Fibroblast of lung (primary cell): ENCODE measurements around the gene CDH4.

ENCODE experiments used
- EZH2 ChIP-seq: IDR thresholded peaks from 2 replicates; pipeline ENCODE4 v1.5.1; 2012; ENCODE audit warnings: low read length, control low read depth, mild to moderate bottlenecking; ENCODE audit errors: missing control alignments
- TF ChIP-seq, protein P1 (sequence below), 2 donors: IDR thresholded peaks in 1 of 2; conservative IDR thresholded peaks in 1 of 2; 1 replicate in 1 of 2; 2 replicates in 1 of 2; pipeline ENCODE4 v1.5.1; 2011 to 2012; ENCODE audit warnings: low read length in 2 of 2, control low read depth in 1 of 2, inconsistent platforms in 1 of 2, low read depth in 1 of 2, mild to moderate bottlenecking in 1 of 2

DNA sequence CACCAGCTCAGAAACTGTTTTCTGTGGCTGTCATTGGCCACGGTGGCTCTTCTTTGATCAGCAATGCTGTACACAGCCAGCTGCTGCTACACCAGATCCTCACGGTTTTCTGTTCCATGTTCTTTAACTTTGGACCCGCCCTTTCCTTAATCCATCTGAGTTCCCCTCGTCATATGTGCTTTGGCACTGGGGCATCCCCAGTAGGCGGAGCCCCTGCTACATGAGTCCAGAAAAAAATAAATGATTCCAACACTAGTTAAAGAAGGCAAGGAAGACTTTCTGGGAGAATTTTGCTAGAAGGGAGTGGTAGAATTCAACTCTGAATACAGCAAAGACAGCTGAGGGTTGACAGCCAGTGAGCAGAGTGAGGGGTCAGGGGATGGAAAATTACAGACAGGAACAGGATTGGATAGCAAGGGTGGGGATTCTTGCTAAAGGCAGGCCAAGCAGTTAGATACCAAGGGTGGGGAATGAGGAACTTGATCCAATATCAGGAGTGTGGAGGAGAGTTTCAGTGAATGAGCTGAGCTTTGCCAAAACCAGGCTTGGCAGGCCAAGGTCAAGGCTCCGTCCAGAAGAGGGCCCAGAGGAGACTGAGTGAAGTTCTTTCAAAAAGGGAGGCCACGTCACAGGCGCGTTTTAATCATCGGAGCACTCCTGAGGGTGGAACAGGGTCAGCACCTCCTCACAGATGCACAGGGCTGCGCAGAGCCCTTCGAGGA, 391.8 kb downstream of the CDH4 start:
- TF ChIP-seq, protein P1, sequence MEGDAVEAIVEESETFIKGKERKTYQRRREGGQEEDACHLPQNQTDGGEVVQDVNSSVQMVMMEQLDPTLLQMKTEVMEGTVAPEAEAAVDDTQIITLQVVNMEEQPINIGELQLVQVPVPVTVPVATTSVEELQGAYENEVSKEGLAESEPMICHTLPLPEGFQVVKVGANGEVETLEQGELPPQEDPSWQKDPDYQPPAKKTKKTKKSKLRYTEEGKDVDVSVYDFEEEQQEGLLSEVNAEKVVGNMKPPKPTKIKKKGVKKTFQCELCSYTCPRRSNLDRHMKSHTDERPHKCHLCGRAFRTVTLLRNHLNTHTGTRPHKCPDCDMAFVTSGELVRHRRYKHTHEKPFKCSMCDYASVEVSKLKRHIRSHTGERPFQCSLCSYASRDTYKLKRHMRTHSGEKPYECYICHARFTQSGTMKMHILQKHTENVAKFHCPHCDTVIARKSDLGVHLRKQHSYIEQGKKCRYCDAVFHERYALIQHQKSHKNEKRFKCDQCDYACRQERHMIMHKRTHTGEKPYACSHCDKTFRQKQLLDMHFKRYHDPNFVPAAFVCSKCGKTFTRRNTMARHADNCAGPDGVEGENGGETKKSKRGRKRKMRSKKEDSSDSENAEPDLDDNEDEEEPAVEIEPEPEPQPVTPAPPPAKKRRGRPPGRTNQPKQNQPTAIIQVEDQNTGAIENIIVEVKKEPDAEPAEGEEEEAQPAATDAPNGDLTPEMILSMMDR (conservative IDR thresholded peaks at IDR 0.05 in 1 of 2, IDR thresholded peaks at IDR 0.05 in 1 of 2; ENCODE audit: low read depth in 1 of 2, low read length in 2 of 2), result no peak
- no peak for TF ChIP-seq EZH2
